Ascending aorta (tissue), 2 donors: ENCODE measurements around the gene TMOD3. TPM values are rescaled to one million over a fixed set of nuclear protein-coding genes. Genes with fewer than 3 reads are reported as not detected.

Experiments used
- DNase-seq, 2 donors: peaks; one replicate each; pipeline ENCODE4 v3.0.0-alpha.2; 2019; ENCODE audit warnings: low spot score in 2 of 2
- H3K27ac ChIP-seq, 2 donors: fragments of 200-600 bp; sonication (generic); one replicate each; pipeline ENCODE4 v1.5.1; 2016 to 2017; ENCODE audit warnings: mild to moderate bottlenecking in 1 of 2
- H3K27me3 ChIP-seq: fragments of 200-600 bp; sonication (generic); one replicate; pipeline ENCODE4 v1.5.1; 2017
- H3K36me3 ChIP-seq, 2 donors: fragments of 200-600 bp; sonication (generic); one replicate each; pipeline ENCODE4 v1.5.1; 2016
- H3K4me1 ChIP-seq, 2 donors: fragments of 200-600 bp; sonication (generic); one replicate each; pipeline ENCODE4 v1.5.1; 2016 to 2017; ENCODE audit warnings: mild to moderate bottlenecking in 1 of 2
- H3K4me3 ChIP-seq, 2 donors: fragments of 200-600 bp; sonication (generic); one replicate each; pipeline ENCODE4 v1.5.1; 2016 to 2017; ENCODE audit warnings: mild to moderate bottlenecking in 1 of 2
- H3K9me3 ChIP-seq, 2 donors: fragments of 200-600 bp; sonication (generic); one replicate each; pipeline ENCODE4 v1.5.1; 2016
- CTCF ChIP-seq, 3 experiments: fragments of 200-600 bp in 2 of 3; fragments of 450-650 bp in 1 of 3; sonication (generic) in 2 of 3; IDR thresholded peaks; one replicate each; pipeline ENCODE4 v1.5.1; 2016 to 2019; ENCODE audit warnings: antibody characterized with exemption in 3 of 3, mild to moderate bottlenecking in 1 of 3, moderate library complexity in 1 of 3
- intact Hi-C: fragments of 100-400 bp; cut with DNase I; formaldehyde crosslinking; loops from one replicate; pipeline ENCODE4 v1.15.1; 2023
- total RNA-seq: library from RNA; depleted of rRNA; stranded (reverse); fragments of >200 nt; gene quantifications from one replicate; pipeline ENCODE4 v1.1.0, GENCODE V29; 2016

Gene TMOD3
- total RNA-seq, 1 donor from 2014 or later: 28.0 TPM

- no peaks in the 10 kb centered on the region for H3K9me3 ChIP-seq
- no peak overlapping the region for H3K4me3 ChIP-seq
- intact Hi-C loops: no loop called here
- no peak for TF ChIP-seq CTCF (IDR thresholded peaks at IDR 0.05)
- H3K27me3 ChIP-seq: no peaks in the 10 kb centered on the region
- no peaks in the 10 kb centered on the region for H3K4me1 ChIP-seq
- DNase-seq: no peak
- H3K27ac ChIP-seq: no peak overlapping the region
- H3K36me3 ChIP-seq: peaks cover 17 to 34% of the 10 kb centered on the region in 2 donors
Observed at GRCh38 chr15:51924156-51925068, 95.0 kb downstream of the TMOD3 start.

DNA sequence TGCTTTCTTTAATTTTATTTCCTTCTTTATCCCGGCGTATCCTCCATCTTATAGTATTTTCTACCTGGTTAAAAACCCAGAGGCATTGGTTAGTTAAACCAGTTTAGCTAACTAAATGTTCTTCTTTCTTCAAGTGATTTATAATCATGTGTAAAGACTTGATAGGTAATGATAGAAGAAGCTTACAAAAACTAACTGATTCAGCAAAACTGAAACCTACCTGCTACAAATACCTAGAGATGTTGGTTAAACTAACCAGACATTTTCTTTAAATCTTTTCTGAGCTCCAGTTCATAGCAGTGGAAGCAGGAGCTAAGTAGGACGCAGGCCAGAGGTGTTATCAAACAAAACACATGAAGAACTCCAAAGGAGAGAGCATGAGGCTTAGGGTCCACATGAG lies 97.4 kb downstream of the TMOD3 start:
- no peaks in the 10 kb centered on the region for H3K9me3 ChIP-seq
- no peaks in the 10 kb centered on the region for H3K4me1 ChIP-seq
- H3K27me3 ChIP-seq: no peaks in the 10 kb centered on the region
- intact Hi-C loops: no loop called here
- DNase-seq: no peak
- no peak overlapping the region for H3K27ac ChIP-seq
- peaks cover 10 to 25% of the 10 kb centered on the region in 2 donors for H3K36me3 ChIP-seq
- H3K4me3 ChIP-seq: no peak overlapping the region
- no peak for TF ChIP-seq CTCF (IDR thresholded peaks at IDR 0.05)

GRCh38 chr15:51931016-51931415 lies 101.6 kb downstream of the TMOD3 start:
- Histone ChIP-seq H3K27me3 (no peaks in the 10 kb centered on the region), H3K4me1 (no peaks in the 10 kb centered on the region), H3K9me3 (no peaks in the 10 kb centered on the region), H3K36me3 (peaks cover 0 to 4% of the 10 kb centered on the region in 2 donors), H3K4me3 (no peak overlapping the region), H3K27ac (no peak overlapping the region)
- intact Hi-C loops: no loop called here
- no peak for TF ChIP-seq CTCF (IDR thresholded peaks at IDR 0.05)
- DNase-seq: no peak

DNA sequence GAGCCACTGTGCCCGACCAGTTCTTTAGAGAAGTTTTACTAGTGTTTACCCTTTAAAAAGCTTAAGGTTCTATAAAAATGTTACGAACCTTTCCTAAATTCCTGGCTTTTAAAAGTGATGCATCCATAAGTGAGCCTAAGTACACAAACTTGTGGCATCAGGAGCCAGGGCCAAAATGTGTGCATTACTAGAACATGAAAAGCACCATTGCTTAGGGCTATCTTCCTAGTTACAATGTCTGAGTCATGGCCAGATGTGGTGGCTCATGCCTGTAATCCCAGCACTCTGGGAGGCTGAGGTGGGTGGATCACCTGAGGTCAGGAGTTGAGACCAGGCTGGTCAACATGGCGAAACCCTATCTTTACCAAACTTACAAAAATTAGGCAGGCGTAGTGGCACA lies 102.2 kb downstream of the TMOD3 start:
- no peak for TF ChIP-seq CTCF (IDR thresholded peaks at IDR 0.05)
- no peaks in the 10 kb centered on the region for H3K27me3 ChIP-seq
- no peak for DNase-seq
- H3K36me3 ChIP-seq: peaks cover 0 to 4% of the 10 kb centered on the region in 2 donors
- no peak overlapping the region for H3K4me3 ChIP-seq
- no peaks in the 10 kb centered on the region for H3K4me1 ChIP-seq
- H3K9me3 ChIP-seq: no peaks in the 10 kb centered on the region
- intact Hi-C loops: no loop called here
- no peak overlapping the region for H3K27ac ChIP-seq

DNA sequence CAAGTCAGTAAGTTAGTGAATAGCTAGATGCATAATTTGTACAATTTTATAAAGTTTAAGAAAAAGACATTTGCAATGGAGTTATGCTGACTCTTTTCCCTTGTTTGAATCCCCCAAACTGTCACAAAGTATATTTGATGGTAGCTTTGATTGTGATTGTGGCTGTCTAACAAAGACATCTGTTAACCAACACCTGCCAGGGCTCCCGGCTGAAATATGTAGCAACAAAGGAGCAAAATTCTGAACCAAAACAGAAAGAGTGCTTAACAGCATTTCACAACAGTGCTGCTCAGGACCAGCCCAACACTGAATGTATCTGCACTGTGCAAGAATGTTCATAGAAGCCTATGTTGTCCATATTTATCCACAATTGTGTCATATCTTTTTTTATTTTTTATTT lies 102.7 kb downstream of the TMOD3 start:
- H3K4me3 ChIP-seq: no peak overlapping the region
- H3K4me1 ChIP-seq: no peaks in the 10 kb centered on the region
- no peaks in the 10 kb centered on the region for H3K27me3 ChIP-seq
- no peak for TF ChIP-seq CTCF (IDR thresholded peaks at IDR 0.05)
- DNase-seq: no peak
- H3K9me3 ChIP-seq: no peaks in the 10 kb centered on the region
- H3K27ac ChIP-seq: no peak overlapping the region
- H3K36me3 ChIP-seq: peaks cover 0 to 4% of the 10 kb centered on the region in 2 donors
- intact Hi-C loops: no loop called here
